ENCODE results near the gene IQGAP2. TPM values are rescaled to one million over a fixed set of nuclear protein-coding genes. Genes with fewer than 3 reads are reported as not detected.

The IQGAP2 gene
- total and polyA plus RNA-seq, 5 donors from 2014 or later: 53.9 to 214 (median 61.4) TPM

GRCh38 chr5:76479973-76480667 lies 77.0 kb downstream of the IQGAP2 start:
- Mint-ChIP-seq H3K4me1 (peaks cover 39 to 86% (median 52%) of the 10 kb centered on the region in 4 donors), H3K36me3 (peaks cover 21% of the 10 kb centered on the region), H3K4me3 (peak overlapping the region in 2 of 4 donors; percentile 18 to 26), H3K27ac (peak overlapping the region; percentile 31 to 78 (median 47)), H3K9me3 (no peaks in the 10 kb centered on the region), H3K27me3 (no peaks in the 10 kb centered on the region)
- H3K4me3 ChIP-seq (ENCODE audit: low read depth, low read length): no peak overlapping the region
- H3K9me3 ChIP-seq (ENCODE audit: control insufficient read depth in 2 of 2, low read length in 2 of 2): no peaks in the 10 kb centered on the region
- ATAC-seq (ENCODE audit: low read depth in 2 of 2): no peak
- peaks cover 12% of the 10 kb centered on the region for H3K36me3 ChIP-seq (ENCODE audit: control insufficient read depth, insufficient read depth, low read length)
- H3K27me3 ChIP-seq (ENCODE audit: control insufficient read depth, insufficient read depth, low read length): no peaks in the 10 kb centered on the region
- DNase-seq: no peak
- no peak overlapping the region for H3K27ac ChIP-seq (ENCODE audit: insufficient read depth, low read length, poor library complexity, severe bottlenecking)
- H3K4me1 ChIP-seq (ENCODE audit: control insufficient read depth, insufficient read depth, low read length, poor library complexity, severe bottlenecking): peaks cover 14% of the 10 kb centered on the region

DNA sequence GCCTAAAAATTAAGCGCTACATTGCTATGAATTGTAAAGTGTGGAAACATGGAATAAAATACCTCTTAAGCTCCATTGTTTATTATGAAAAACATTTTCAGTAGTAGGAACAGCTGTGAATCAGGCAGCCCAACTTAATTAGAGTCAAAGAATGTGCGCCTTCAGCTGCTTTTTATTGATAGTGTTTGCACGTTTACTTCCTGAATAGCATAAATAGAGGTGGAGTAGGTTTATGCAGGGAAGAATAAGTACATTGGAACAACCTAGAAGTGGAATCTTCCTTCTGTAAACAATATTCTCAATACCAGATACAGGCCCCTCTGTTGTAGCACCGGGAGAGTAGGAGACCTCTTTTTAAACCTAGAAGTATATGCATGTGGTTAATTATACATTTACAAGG lies 79.9 kb downstream of the IQGAP2 start:
- no peaks in the 10 kb centered on the region for H3K27me3 Mint-ChIP-seq
- Histone ChIP-seq H3K27ac (ENCODE audit: insufficient read depth, low read length, poor library complexity, severe bottlenecking) (no peak overlapping the region), H3K4me1 (ENCODE audit: control insufficient read depth, insufficient read depth, low read length, poor library complexity, severe bottlenecking) (peaks cover 4% of the 10 kb centered on the region), H3K4me3 (ENCODE audit: low read depth, low read length) (no peak overlapping the region), H3K9me3 (ENCODE audit: control insufficient read depth in 2 of 2, low read length in 2 of 2) (no peaks in the 10 kb centered on the region), H3K36me3 (ENCODE audit: control insufficient read depth, insufficient read depth, low read length) (peaks cover 12% of the 10 kb centered on the region), H3K27me3 (ENCODE audit: control insufficient read depth, insufficient read depth, low read length) (no peaks in the 10 kb centered on the region)
- no peaks in the 10 kb centered on the region for H3K9me3 Mint-ChIP-seq
- H3K36me3 Mint-ChIP-seq: peaks cover 12% of the 10 kb centered on the region
- ATAC-seq (ENCODE audit: low read depth in 2 of 2) (no peak), DNase-seq (no peak)
- no peak overlapping the region for H3K27ac Mint-ChIP-seq
- no peak overlapping the region for H3K4me3 Mint-ChIP-seq
- H3K4me1 Mint-ChIP-seq: peaks cover 33 to 82% (median 42%) of the 10 kb centered on the region in 4 donors

GRCh38 chr5:76483433-76483832 lies 80.3 kb downstream of the IQGAP2 start:
- H3K36me3 Mint-ChIP-seq: peaks cover 12% of the 10 kb centered on the region
- no peaks in the 10 kb centered on the region for H3K9me3 Mint-ChIP-seq
- no peak overlapping the region for H3K27ac ChIP-seq (ENCODE audit: insufficient read depth, low read length, poor library complexity, severe bottlenecking)
- H3K27me3 ChIP-seq (ENCODE audit: control insufficient read depth, insufficient read depth, low read length): no peaks in the 10 kb centered on the region
- H3K27ac Mint-ChIP-seq: peak overlapping the region in 2 of 3 donors; percentile 36 to 88
- H3K36me3 ChIP-seq (ENCODE audit: control insufficient read depth, insufficient read depth, low read length): peaks cover 12% of the 10 kb centered on the region
- DNase-seq: no peak
- no peak overlapping the region for H3K4me3 ChIP-seq (ENCODE audit: low read depth, low read length)
- peaks cover 33 to 84% (median 44%) of the 10 kb centered on the region in 4 donors for H3K4me1 Mint-ChIP-seq
- H3K27me3 Mint-ChIP-seq: no peaks in the 10 kb centered on the region
- H3K9me3 ChIP-seq (ENCODE audit: control insufficient read depth in 2 of 2, low read length in 2 of 2): no peaks in the 10 kb centered on the region
- H3K4me1 ChIP-seq (ENCODE audit: control insufficient read depth, insufficient read depth, low read length, poor library complexity, severe bottlenecking): peaks cover 4% of the 10 kb centered on the region
- ATAC-seq (ENCODE audit: low read depth in 2 of 2): no peak
- H3K4me3 Mint-ChIP-seq: no peak overlapping the region

DNA sequence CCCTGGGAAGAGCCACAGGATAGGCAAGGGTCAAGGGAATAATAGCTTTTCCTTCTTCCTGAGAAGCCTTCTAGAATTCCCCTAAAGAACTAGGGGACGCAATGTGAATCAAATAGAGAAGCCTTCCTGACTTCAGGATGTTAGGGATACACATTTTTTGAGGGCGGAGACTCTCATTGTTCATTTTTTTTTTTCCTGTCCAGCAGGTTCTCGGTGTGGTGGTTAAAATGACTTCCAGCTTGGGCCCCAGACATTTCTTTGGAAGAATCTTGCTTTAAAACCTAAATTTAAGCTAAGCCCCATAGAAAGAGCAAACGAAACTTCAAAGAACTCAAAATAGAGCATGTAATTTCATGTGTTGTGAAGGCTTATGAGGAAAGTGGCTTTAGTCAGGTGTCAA lies 80.8 kb downstream of the IQGAP2 start:
- H3K27me3 ChIP-seq (ENCODE audit: control insufficient read depth, insufficient read depth, low read length): no peaks in the 10 kb centered on the region
- Mint-ChIP-seq H3K36me3 (peaks cover 12% of the 10 kb centered on the region), H3K4me1 (peaks cover 33 to 82% (median 45%) of the 10 kb centered on the region in 4 donors), H3K4me3 (no peak overlapping the region), H3K27me3 (no peaks in the 10 kb centered on the region), H3K9me3 (no peaks in the 10 kb centered on the region), H3K27ac (peak overlapping the region; percentile 18 to 88 (median 36))
- no peak overlapping the region for H3K27ac ChIP-seq (ENCODE audit: insufficient read depth, low read length, poor library complexity, severe bottlenecking)
- no peak for ATAC-seq (ENCODE audit: low read depth in 2 of 2)
- H3K4me3 ChIP-seq (ENCODE audit: low read depth, low read length): no peak overlapping the region
- no peaks in the 10 kb centered on the region for H3K9me3 ChIP-seq (ENCODE audit: control insufficient read depth in 2 of 2, low read length in 2 of 2)
- DNase-seq: no peak
- peaks cover 12% of the 10 kb centered on the region for H3K36me3 ChIP-seq (ENCODE audit: control insufficient read depth, insufficient read depth, low read length)
- peaks cover 4% of the 10 kb centered on the region for H3K4me1 ChIP-seq (ENCODE audit: control insufficient read depth, insufficient read depth, low read length, poor library complexity, severe bottlenecking)

DNA sequence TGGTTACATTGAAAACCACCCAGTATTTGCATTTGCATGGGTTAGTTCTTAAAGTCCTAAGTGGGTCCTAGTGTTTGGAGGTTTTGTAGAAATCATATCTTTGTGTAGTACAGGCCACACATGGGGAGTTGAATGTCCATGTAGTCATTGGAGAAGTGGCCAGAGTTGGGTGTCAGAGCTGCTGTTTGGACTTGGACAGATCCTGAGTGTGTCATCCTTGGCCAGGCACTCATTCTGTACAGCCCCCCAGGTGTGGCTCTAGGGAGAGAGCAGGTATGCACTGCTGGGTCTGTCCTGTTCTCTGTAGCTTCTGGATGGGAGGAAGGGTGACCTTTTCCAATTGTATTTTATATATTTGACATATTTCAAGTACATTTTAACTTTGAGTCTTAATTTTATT lies 82.4 kb downstream of the IQGAP2 start:
- DNase-seq (no peak), ATAC-seq (ENCODE audit: low read depth in 2 of 2) (no peak)
- Histone ChIP-seq H3K36me3 (ENCODE audit: control insufficient read depth, insufficient read depth, low read length) (peaks cover 10% of the 10 kb centered on the region), H3K4me3 (ENCODE audit: low read depth, low read length) (no peak overlapping the region), H3K27ac (ENCODE audit: insufficient read depth, low read length, poor library complexity, severe bottlenecking) (no peak overlapping the region), H3K4me1 (ENCODE audit: control insufficient read depth, insufficient read depth, low read length, poor library complexity, severe bottlenecking) (peaks cover 5% of the 10 kb centered on the region), H3K27me3 (ENCODE audit: control insufficient read depth, insufficient read depth, low read length) (no peaks in the 10 kb centered on the region), H3K9me3 (ENCODE audit: control insufficient read depth in 2 of 2, low read length in 2 of 2) (no peaks in the 10 kb centered on the region)
- no peaks in the 10 kb centered on the region for H3K9me3 Mint-ChIP-seq
- no peaks in the 10 kb centered on the region for H3K27me3 Mint-ChIP-seq
- H3K4me3 Mint-ChIP-seq: peak overlapping the region in 1 of 4 donors; percentile 21
- H3K27ac Mint-ChIP-seq: peak overlapping the region in 2 of 3 donors; percentile 4 to 31
- H3K4me1 Mint-ChIP-seq: peaks cover 36 to 81% (median 48%) of the 10 kb centered on the region in 4 donors
- peaks cover 24% of the 10 kb centered on the region for H3K36me3 Mint-ChIP-seq

- H3K4me1 Mint-ChIP-seq: peaks cover 41 to 80% (median 49%) of the 10 kb centered on the region in 4 donors
- peaks cover 4% of the 10 kb centered on the region for H3K36me3 ChIP-seq (ENCODE audit: control insufficient read depth, insufficient read depth, low read length)
- peaks cover 9% of the 10 kb centered on the region for H3K4me1 ChIP-seq (ENCODE audit: control insufficient read depth, insufficient read depth, low read length, poor library complexity, severe bottlenecking)
- no peaks in the 10 kb centered on the region for H3K27me3 Mint-ChIP-seq
- no peak overlapping the region for H3K27ac Mint-ChIP-seq
- ATAC-seq (ENCODE audit: low read depth in 2 of 2): no peak
- H3K9me3 ChIP-seq (ENCODE audit: control insufficient read depth in 2 of 2, low read length in 2 of 2): no peaks in the 10 kb centered on the region
- no peak overlapping the region for H3K4me3 ChIP-seq (ENCODE audit: low read depth, low read length)
- no peaks in the 10 kb centered on the region for H3K9me3 Mint-ChIP-seq
- no peaks in the 10 kb centered on the region for H3K27me3 ChIP-seq (ENCODE audit: control insufficient read depth, insufficient read depth, low read length)
- no peak for DNase-seq
- H3K27ac ChIP-seq (ENCODE audit: insufficient read depth, low read length, poor library complexity, severe bottlenecking): no peak overlapping the region
- H3K4me3 Mint-ChIP-seq: no peak overlapping the region
- peaks cover 21% of the 10 kb centered on the region for H3K36me3 Mint-ChIP-seq
Observed at GRCh38 chr5:76487386-76487785, 84.3 kb downstream of the IQGAP2 start.

DNA sequence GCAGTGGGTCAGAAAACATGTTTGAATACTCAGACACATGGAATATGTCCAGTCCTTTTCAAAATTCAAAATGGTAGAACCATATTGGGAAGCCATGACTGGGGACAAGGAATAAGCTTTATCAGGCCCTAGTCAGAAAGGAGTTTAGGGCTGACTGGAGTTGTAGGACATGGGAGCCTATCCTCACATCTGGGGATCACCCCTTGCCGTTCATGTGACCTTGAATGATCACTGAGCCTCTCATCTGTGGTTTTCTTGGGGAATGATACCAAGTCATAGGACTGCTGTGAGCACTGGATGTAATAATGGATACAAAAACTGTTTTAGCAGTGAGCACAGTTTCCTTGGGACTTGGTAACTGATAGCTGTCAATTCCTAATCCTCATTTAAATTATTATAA lies 84.7 kb downstream of the IQGAP2 start:
- H3K4me1 Mint-ChIP-seq: peaks cover 39 to 80% (median 50%) of the 10 kb centered on the region in 4 donors
- Histone ChIP-seq H3K27me3 (ENCODE audit: control insufficient read depth, insufficient read depth, low read length) (no peaks in the 10 kb centered on the region), H3K4me1 (ENCODE audit: control insufficient read depth, insufficient read depth, low read length, poor library complexity, severe bottlenecking) (peaks cover 9% of the 10 kb centered on the region), H3K4me3 (ENCODE audit: low read depth, low read length) (no peak overlapping the region), H3K36me3 (ENCODE audit: control insufficient read depth, insufficient read depth, low read length) (peaks cover 2% of the 10 kb centered on the region), H3K27ac (ENCODE audit: insufficient read depth, low read length, poor library complexity, severe bottlenecking) (no peak overlapping the region), H3K9me3 (ENCODE audit: control insufficient read depth in 2 of 2, low read length in 2 of 2) (no peaks in the 10 kb centered on the region)
- no peaks in the 10 kb centered on the region for H3K9me3 Mint-ChIP-seq
- no peak for DNase-seq
- H3K27me3 Mint-ChIP-seq: no peaks in the 10 kb centered on the region
- no peak overlapping the region for H3K27ac Mint-ChIP-seq
- no peak for ATAC-seq (ENCODE audit: low read depth in 2 of 2)
- no peak overlapping the region for H3K4me3 Mint-ChIP-seq
- H3K36me3 Mint-ChIP-seq: peaks cover 21% of the 10 kb centered on the region

- H3K4me3 ChIP-seq (ENCODE audit: low read depth, low read length): no peak overlapping the region
- H3K4me1 ChIP-seq (ENCODE audit: control insufficient read depth, insufficient read depth, low read length, poor library complexity, severe bottlenecking): peaks cover 9% of the 10 kb centered on the region
- H3K36me3 Mint-ChIP-seq: peaks cover 21% of the 10 kb centered on the region
- H3K9me3 Mint-ChIP-seq: no peaks in the 10 kb centered on the region
- H3K27ac ChIP-seq (ENCODE audit: insufficient read depth, low read length, poor library complexity, severe bottlenecking): no peak overlapping the region
- peak overlapping the region in 2 of 3 donors; percentile 16 to 82 for H3K27ac Mint-ChIP-seq
- no peaks in the 10 kb centered on the region for H3K27me3 Mint-ChIP-seq
- no peak for ATAC-seq (ENCODE audit: low read depth in 2 of 2)
- H3K27me3 ChIP-seq (ENCODE audit: control insufficient read depth, insufficient read depth, low read length): no peaks in the 10 kb centered on the region
- no peak overlapping the region for H3K4me3 Mint-ChIP-seq
- DNase-seq: no peak
- H3K4me1 Mint-ChIP-seq: peaks cover 41 to 80% (median 52%) of the 10 kb centered on the region in 4 donors
- H3K9me3 ChIP-seq (ENCODE audit: control insufficient read depth in 2 of 2, low read length in 2 of 2): no peaks in the 10 kb centered on the region
- H3K36me3 ChIP-seq (ENCODE audit: control insufficient read depth, insufficient read depth, low read length): peaks cover 2% of the 10 kb centered on the region
Observed at GRCh38 chr5:76488969-76489368, 85.9 kb downstream of the IQGAP2 start.
